Measurements from ENCODE around the gene PNPLA2.

DNA sequence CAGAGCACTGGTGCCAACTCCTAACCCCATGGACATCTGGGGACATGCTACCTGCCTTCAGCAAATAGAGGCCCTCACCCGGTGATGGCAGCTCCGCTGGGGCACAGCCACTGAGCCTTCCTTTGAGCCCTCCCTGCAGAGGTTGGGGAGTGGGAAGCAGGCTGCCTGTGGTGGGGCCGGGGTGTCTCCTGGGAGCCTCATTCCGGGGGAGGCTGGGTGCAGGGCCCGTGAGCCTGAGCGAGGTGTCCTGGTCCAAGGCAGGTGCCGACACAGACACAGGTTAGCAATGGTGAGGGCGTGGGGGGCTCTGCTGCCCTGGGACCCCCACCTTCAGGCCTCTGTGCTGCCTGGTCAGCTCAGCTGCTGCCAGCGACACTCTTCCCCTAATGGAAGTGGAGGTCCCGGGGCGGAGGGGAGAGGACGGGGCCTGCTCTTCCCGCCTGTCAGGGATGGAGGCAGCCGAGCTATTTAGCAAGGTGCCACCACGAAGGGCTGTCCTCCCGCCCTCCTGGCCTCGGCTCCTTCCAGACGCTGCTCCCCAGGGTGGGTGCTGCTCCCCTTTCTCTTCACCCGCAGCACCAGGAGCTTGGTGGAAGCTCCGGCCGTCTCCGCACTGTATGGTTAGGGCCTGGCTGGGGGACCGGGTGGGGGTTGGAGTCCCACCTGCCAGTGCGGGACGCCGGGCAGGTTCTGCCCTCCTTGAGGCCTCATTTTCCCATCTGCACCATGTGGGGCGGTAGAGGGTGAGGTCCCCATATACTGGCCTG lies 35.2 kb downstream of the PNPLA2 start:
- TF ChIP-seq CTCF (IDR thresholded peaks at IDR 0.05; ENCODE audit: low read length) = peak; percentile 22; the same call in 1 of the 2 replicates
- no peak for TF ChIP-seq EZH2 (IDR thresholded peaks at IDR 0.05; ENCODE audit: borderline replicate concordance, low read length)
